Bone marrow (tissue), 2 donors: ENCODE results near the gene CDCA8.

Experiments used
- DNase-seq, 2 donors: peaks; one replicate each; lab custom pipeline; 2025; lab: John Stamatoyannopoulos, UW

CDCA8 gene

GRCh38 chr1:37717631-37718030 lies 25.3 kb downstream of the CDCA8 start:
- DNase-seq = no peak

GRCh38 chr1:37718181-37718900 lies 26.0 kb downstream of the CDCA8 start:
- no peak for DNase-seq

- DNase-seq = no peak
These were observed 26.7 kb downstream of the CDCA8 start for GRCh38 chr1:37718901-37719571.

- DNase-seq = no peak
These were observed 27.4 kb downstream of the CDCA8 start for GRCh38 chr1:37719572-37720195.

- DNase-seq = no peak
These were observed 28.2 kb downstream of the CDCA8 start for GRCh38 chr1:37720231-37721130.

GRCh38 chr1:37721565-37721964 lies 29.2 kb downstream of the CDCA8 start:
- no peak for DNase-seq

- DNase-seq = no peak
These were observed 30.1 kb downstream of the CDCA8 start for GRCh38 chr1:37722181-37723071.

- no peak for DNase-seq
These were observed 30.7 kb downstream of the CDCA8 start for GRCh38 chr1:37723072-37723389.

GRCh38 chr1:37723390-37724078 lies 31.2 kb downstream of the CDCA8 start:
- DNase-seq = no peak

GRCh38 chr1:37724575-37724974 lies 32.3 kb downstream of the CDCA8 start:
- no peak for DNase-seq

- DNase-seq = no peak
These were observed 33.7 kb downstream of the CDCA8 start for GRCh38 chr1:37725851-37726613.

- DNase-seq = no peak
These were observed 34.7 kb downstream of the CDCA8 start for GRCh38 chr1:37726751-37727585.

- DNase-seq = no peak
These were observed 36.1 kb downstream of the CDCA8 start for GRCh38 chr1:37728416-37728815.

GRCh38 chr1:37730376-37730775 lies 38.1 kb downstream of the CDCA8 start:
- no peak for DNase-seq

GRCh38 chr1:37731312-37732019 lies 39.1 kb downstream of the CDCA8 start:
- DNase-seq = no peak

- no peak for DNase-seq
These were observed 39.9 kb downstream of the CDCA8 start for GRCh38 chr1:37732111-37732780.

- no peak for DNase-seq
These were observed 42.6 kb downstream of the CDCA8 start for GRCh38 chr1:37734629-37735591.
